K562 (cell line): ENCODE results near the gene ABCC10. TPM values are rescaled to one million over a fixed set of nuclear protein-coding genes. Genes with fewer than 3 reads are reported as not detected.

Source experiments
- BRF1 ChIP-seq: IDR thresholded peaks from 3 replicates; pipeline ENCODE4 v1.6.1; 2011; ENCODE audit warnings: borderline replicate concordance, mild to moderate bottlenecking; ENCODE audit not compliant: insufficient read length; ENCODE audit errors: extremely low read depth
- CTBP1 ChIP-seq: fragments of 450-650 bp; IDR thresholded peaks from 2 replicates; pipeline ENCODE4 v1.6.1; 2016; ENCODE audit warnings: borderline replicate concordance
- E2F3 ChIP-seq: fragments of 250-450 bp; sonication (Bioruptor Pico); IDR thresholded peaks from 2 replicates; pipeline ENCODE4 v1.4.0; 2020; ENCODE audit warnings: mild to moderate bottlenecking
- E2F6 ChIP-seq, 2 experiments: IDR thresholded peaks; 2 replicates each; pipeline ENCODE4 v1.6.1; 2011; ENCODE audit warnings: borderline replicate concordance in 1 of 2, control low read depth in 1 of 2, low read depth in 1 of 2, low read length in 1 of 2, mild to moderate bottlenecking in 1 of 2, mixed read lengths in 1 of 2, moderate library complexity in 1 of 2; ENCODE audit not compliant: insufficient read depth in 1 of 2, insufficient read length in 1 of 2, poor library complexity in 1 of 2, severe bottlenecking in 1 of 2; ENCODE audit errors: extremely low read depth in 1 of 2
- HDAC2 ChIP-seq: fragments of 450-650 bp; IDR thresholded peaks from 2 replicates; pipeline ENCODE4 v1.6.1; 2016; ENCODE audit warnings: mild to moderate bottlenecking
- ILK ChIP-seq: fragments of 450-650 bp; IDR thresholded peaks from 2 replicates; pipeline ENCODE4 v1.6.1; 2016; ENCODE audit warnings: missing genetic modification characterization, low read depth, mild to moderate bottlenecking, missing compliant biosample characterization, moderate library complexity, borderline replicate concordance
- KDM2B ChIP-seq: fragments of 250-450 bp; sonication (Bioruptor Pico); IDR thresholded peaks from 2 replicates; pipeline ENCODE4 v1.8.0; 2021; ENCODE audit warnings: mild to moderate bottlenecking, moderate library complexity
- MIER1 ChIP-seq: fragments of 450-650 bp; IDR thresholded peaks from 2 replicates; pipeline ENCODE4 v1.6.1; 2016; ENCODE audit warnings: antibody characterized with exemption, mild to moderate bottlenecking, low read depth
- POLR2G ChIP-seq: fragments of 200-400 bp; formaldehyde crosslinking; IDR thresholded peaks from 2 replicates; pipeline ENCODE4 v1.6.1; 2017; ENCODE audit warnings: low read depth, mild to moderate bottlenecking, antibody characterized with exemption, low read length, moderate library complexity
- RBM14 ChIP-seq: fragments of 200-400 bp; formaldehyde crosslinking; IDR thresholded peaks from 2 replicates; pipeline ENCODE4 v1.6.1; 2018; ENCODE audit warnings: low read depth, mild to moderate bottlenecking, low read length, moderate library complexity, borderline replicate concordance; ENCODE audit not compliant: insufficient read depth
- TAF7 ChIP-seq: fragments of 450-650 bp; IDR thresholded peaks from 2 replicates; pipeline ENCODE4 v1.6.1; 2016; ENCODE audit warnings: missing genetic modification characterization, missing compliant biosample characterization
- TBP ChIP-seq: optimal IDR thresholded peaks from 2 replicates; pipeline ENCODE3; 2011; ENCODE audit warnings: low read depth, low read length, improper control_type of control experiment
- VEZF1 ChIP-seq: fragments of 200-800 bp; sonication (Bioruptor generic); IDR thresholded peaks from 2 replicates; pipeline ENCODE4 v1.6.1; 2017; ENCODE audit warnings: missing genetic modification characterization, missing compliant biosample characterization
- YBX1 ChIP-seq: fragments of 450-650 bp; IDR thresholded peaks from 2 replicates; pipeline ENCODE4 v1.7.1; 2016; ENCODE audit warnings: mild to moderate bottlenecking
- YY1 ChIP-seq, 3 experiments: IDR thresholded peaks; 2 replicates each; pipeline ENCODE4 v1.6.1; 2011; ENCODE audit warnings: low read length in 2 of 3, mild to moderate bottlenecking in 2 of 3, moderate library complexity in 2 of 3, borderline replicate concordance in 1 of 3, control low read depth in 1 of 3, low read depth in 1 of 3; ENCODE audit not compliant: insufficient read depth in 3 of 3, insufficient replicate concordance in 2 of 3, control insufficient read depth in 1 of 3, insufficient read length in 1 of 3; ENCODE audit errors: extremely low read depth in 1 of 3
- ZFX ChIP-seq: sonication (generic); formaldehyde crosslinking; IDR thresholded peaks from 2 replicates; pipeline ENCODE4 v1.8.0; 2022; ENCODE audit warnings: mild to moderate bottlenecking, missing genetic modification reagents, moderate library complexity
- polyA plus RNA-seq, 8 experiments: library from polyadenylated mRNA; depleted of rRNA in 4 of 8; stranded (reverse) in 5 of 8; unstranded in 3 of 8; fragments of >200 nt; fragmentation: Nextera tagmentation in 2 of 8; fragmentation: Illumina TruSeq in 1 of 8; extraction: Ambion mirVana in 2 of 8; extraction: Trizol in 1 of 8; gene quantifications; 2 replicates each; pipeline versions ENCODE4 v1.2.1 to v1.2.3, GENCODE V29; 2011 to 2014; ENCODE audit warnings: inconsistent platforms in 1 of 8, missing spikeins in 1 of 8
- total RNA-seq, 7 experiments: library from RNA; depleted of rRNA in 6 of 7; stranded (reverse); fragments of >200 nt in 6 of 7; fragmentation: Illumina TruSeq in 2 of 7; extraction: Trizol in 2 of 7; gene quantifications; 2 replicates each; pipeline versions ENCODE4 v1.2.1 to v1.2.3, GENCODE V29; 2011 to 2021; ENCODE audit warnings: low replicate concordance in 1 of 7
- TF ChIP-seq, protein P1 (sequence below), 2 experiments: fragments of 250-450 bp in 1 of 2; fragments of 450-650 bp in 1 of 2; sonication (Bioruptor Pico) in 1 of 2; IDR thresholded peaks; 2 replicates each; pipeline versions ENCODE4 v1.6.1 to v1.8.0; 2016 to 2021; ENCODE audit warnings: mild to moderate bottlenecking in 2 of 2, moderate library complexity in 2 of 2, missing compliant biosample characterization in 1 of 2, missing genetic modification characterization in 1 of 2
- TF ChIP-seq, protein P2 (sequence below): fragments of 450-650 bp; formaldehyde crosslinking; IDR thresholded peaks from 2 replicates; pipeline ENCODE4 v1.4.0; 2022; ENCODE audit warnings: missing genetic modification characterization

The ABCC10 gene
- total and polyA plus RNA-seq, 9 of the 15 experiments (the other 6 are each of a cell fraction or from before 2014, with no cell fraction given): 2.4 to 29.1 (median 13.7) TPM

DNA sequence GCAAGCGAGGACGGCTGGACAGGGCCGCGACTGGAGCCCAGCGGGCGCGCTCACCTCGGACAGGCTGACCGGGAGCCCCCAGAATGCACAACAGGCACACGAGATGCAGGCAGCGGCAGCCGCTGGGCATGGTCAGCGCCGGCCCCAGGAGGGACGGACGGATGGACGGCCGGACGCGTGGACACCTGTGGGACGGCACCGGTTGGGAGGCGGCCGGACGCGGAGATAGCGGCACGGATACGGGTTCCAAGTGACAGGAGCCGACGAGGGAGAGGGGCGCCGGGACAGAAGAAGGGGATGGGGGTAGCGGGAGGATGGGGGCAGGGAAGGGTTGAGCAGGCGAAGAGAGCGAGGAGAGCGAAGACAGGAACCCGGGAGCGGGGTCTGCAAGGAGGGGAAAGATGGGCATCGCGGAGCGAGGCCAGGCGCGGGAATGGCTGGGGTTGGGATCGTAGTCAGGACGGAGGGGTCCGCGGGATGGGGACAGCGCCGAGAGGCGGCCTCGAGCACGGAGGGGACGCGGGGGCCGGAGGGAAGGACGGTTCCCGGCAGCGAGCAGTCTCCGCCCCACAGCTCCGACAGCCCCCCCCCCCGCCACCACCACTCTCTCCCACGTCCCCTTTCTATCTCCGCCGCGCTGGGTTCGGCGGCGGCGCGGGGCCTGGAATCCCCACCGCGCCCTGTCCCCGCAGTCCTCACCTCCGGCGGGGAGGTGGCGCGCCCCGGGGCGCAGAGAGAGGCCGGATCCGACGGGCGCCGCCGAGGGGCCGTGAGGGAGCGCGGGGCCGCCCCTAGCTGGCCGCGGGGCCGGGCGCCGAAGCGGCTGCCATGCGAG, 27.6 kb downstream of the ABCC10 start (continued):
- TF ChIP-seq YY1 (IDR thresholded peaks at IDR 0.05; ENCODE audit: borderline replicate concordance in 1 of 3, control insufficient read depth in 1 of 3, extremely low read depth in 1 of 3, insufficient read depth in 3 of 3, insufficient read length in 1 of 3, insufficient replicate concordance in 2 of 3, low read depth in 1 of 3, low read length in 2 of 3) (peak in 1 of 3 experiments; percentile 31), MIER1 (peak; percentile 52; the same call in 1 of the 2 replicates), BRF1 (no peak), CTBP1 (peak; percentile 95), TBP (no peak), YBX1 (no peak), ZFX (CRISPR knock-in tag) (peak; percentile 72), POLR2G (peak; percentile 53), E2F6 (IDR thresholded peaks at IDR 0.05; ENCODE audit: borderline replicate concordance in 1 of 2, extremely low read depth in 1 of 2, insufficient read depth in 1 of 2, insufficient read length in 1 of 2, low read depth in 1 of 2, low read length in 1 of 2, poor library complexity in 1 of 2, severe bottlenecking in 1 of 2) (peak in 1 of 2 experiments; percentile 52), TAF7 (tag) (no peak), E2F3 (CRISPR knock-in tag) (no peak), VEZF1 (CRISPR knock-in tag) (peak; percentile 68), HDAC2 (peak; percentile 44; the same call in 1 of the 2 replicates), RBM14 (0 out of 2 replicates have a peak, but pooled peaks have one; percentile 57), KDM2B (CRISPR knock-in tag) (peak; percentile 99), ILK (tag) (no peak)
- TF ChIP-seq, protein P1, sequence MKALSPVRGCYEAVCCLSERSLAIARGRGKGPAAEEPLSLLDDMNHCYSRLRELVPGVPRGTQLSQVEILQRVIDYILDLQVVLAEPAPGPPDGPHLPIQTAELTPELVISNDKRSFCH (CRISPR knock-in tag; IDR thresholded peaks at IDR 0.05): no peak
- TF ChIP-seq, protein P1 (tag; IDR thresholded peaks at IDR 0.05): peak; percentile 14; the same call in 1 of the 2 replicates
- TF ChIP-seq, protein P2, sequence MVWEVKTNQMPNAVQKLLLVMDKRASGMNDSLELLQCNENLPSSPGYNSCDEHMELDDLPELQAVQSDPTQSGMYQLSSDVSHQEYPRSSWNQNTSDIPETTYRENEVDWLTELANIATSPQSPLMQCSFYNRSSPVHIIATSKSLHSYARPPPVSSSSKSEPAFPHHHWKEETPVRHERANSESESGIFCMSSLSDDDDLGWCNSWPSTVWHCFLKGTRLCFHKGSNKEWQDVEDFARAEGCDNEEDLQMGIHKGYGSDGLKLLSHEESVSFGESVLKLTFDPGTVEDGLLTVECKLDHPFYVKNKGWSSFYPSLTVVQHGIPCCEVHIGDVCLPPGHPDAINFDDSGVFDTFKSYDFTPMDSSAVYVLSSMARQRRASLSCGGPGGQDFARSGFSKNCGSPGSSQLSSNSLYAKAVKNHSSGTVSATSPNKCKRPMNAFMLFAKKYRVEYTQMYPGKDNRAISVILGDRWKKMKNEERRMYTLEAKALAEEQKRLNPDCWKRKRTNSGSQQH (CRISPR knock-in tag): peak; percentile 73; the same call in 1 of the 2 replicates
